Embryonic facial prominence (tissue), 1 donor: Measurements from ENCODE around the gene TEAD2.
"Not testable (repeated sequence)": the region's sequence is repeated elsewhere in the genome, so short reads cannot be mapped to it uniquely, and the experiment has no call there.

ENCODE experiments used
- DNase-seq: peaks from one replicate; pipeline ENCODE4 v3.0.0-alpha.2; 2016; ENCODE audit errors: extremely low spot score

TEAD2 gene

DNA sequence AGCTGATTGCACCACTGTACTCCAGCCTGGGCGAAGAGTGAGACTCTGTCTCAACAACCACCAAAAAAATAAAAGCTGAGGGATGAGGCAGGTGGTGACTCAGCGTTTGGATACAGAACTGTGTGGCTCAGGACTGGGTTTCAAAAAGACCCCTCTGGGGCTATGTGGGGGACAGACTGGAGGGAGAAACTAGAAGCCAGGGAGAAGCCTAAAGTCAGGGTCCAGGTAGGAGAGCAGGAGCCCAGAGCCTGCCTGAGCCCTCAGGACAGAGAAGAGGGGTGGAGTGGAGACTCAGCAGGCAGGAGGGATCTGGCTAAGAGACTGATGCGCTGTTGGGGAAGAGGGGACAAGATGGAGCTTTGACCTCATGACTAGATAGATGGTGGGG lies 28.8 kb downstream of the TEAD2 start:
- no peak for DNase-seq

- DNase-seq, result not testable (repeated sequence)
Measured at GRCh38 chr19:49332691-49333417, 29.4 kb downstream of the TEAD2 start.

- no peak for DNase-seq
Measured at GRCh38 chr19:49331616-49332055, 30.6 kb downstream of the TEAD2 start.

- not testable (repeated sequence) for DNase-seq
Measured at GRCh38 chr19:49331187-49331586, 31.0 kb downstream of the TEAD2 start.

DNA sequence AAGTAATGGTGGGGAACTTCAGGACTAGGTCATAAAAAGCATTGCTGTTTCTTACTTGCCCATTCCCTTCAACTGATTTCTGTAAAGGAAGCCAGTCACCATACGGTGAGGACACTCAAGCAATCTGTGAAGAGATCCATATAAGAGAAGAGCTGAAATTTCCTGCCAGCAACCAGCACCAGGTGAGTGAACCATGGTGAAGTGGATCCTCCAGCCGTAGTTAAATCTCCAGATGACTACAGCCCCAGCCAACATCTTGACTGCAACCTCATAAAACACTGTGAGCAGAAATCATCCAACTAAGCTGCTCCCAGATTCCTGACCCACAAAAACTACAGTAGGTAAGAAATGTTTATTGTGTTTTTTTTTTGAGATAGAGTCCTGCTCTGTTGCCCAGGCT lies 33.5 kb downstream of the TEAD2 start:
- no peak for DNase-seq

DNA sequence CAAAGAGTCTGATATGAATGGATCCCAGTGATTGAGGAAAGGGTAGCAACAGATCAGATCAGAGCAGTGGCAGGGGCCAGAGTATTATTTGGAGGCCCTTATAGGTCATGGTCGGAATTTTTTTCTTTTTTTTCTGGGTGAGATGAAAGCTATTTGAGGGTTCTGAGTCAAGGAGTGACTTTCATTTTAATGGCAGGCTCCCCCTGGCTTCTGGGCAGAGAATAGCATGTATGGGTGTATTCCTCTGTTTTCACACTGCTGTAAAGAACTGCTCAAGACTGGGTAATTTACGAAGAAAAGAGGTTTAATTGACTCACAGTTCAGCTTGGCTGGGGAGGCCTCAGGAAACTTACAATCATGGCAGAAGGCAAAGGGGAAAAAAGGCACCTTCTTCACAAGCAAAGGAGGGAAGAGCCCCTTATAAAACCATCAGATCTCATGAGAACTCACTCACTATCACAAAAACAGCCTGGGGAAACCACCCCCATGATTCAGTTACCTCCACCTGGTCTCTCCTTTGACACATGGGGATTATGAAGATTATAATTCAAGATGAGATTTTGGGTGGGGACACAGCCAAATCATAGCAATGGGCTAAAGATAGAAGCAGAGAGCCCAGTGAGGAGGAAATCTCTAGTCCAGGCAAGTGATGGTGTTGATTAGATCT lies 34.2 kb downstream of the TEAD2 start:
- DNase-seq, result no peak

DNA sequence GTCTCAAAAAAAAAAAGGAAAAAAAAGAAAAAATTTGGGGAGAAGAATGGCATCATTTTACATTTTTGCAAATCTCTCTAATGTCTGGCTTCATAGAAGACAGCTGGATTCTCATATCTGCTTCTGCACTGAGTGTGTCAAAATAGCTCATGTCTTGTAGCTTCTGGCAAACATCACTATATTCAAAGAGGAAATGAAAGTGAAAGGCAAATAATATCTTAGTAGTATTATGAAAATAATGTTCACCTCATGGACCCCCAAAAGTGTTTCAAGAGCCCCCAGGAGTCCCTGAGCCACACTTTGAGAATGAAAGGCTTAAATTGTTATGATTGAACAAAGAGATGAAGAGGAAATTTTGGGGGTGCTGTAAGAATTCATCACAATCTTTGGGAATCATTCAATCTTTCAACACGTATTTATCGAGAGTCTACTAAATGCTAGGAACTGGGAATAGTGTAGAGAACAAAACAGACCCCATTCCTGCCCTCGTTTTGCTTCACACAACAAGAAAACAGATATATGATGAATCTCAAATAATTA lies 36.0 kb downstream of the TEAD2 start:
- DNase-seq, result no peak

- not testable (repeated sequence) for DNase-seq
Measured at GRCh38 chr19:49325756-49326155, 36.5 kb downstream of the TEAD2 start.

GRCh38 chr19:49324801-49325576 lies 37.2 kb downstream of the TEAD2 start, which contains the start of gene SLC6A16:
SLC6A16 (minus strand) TSS chr19:49325191; CDS start chr19:49311347, 13,844 bp downstream.
- no peak for DNase-seq

- DNase-seq, result no peak
Measured at GRCh38 chr19:49318296-49318695, 43.9 kb downstream of the TEAD2 start.

GRCh38 chr19:49316284-49316683 lies 45.9 kb downstream of the TEAD2 start:
- DNase-seq, result no peak

- DNase-seq, result no peak
Measured at GRCh38 chr19:49315111-49315510, 47.1 kb downstream of the TEAD2 start.

GRCh38 chr19:49309087-49309486 lies 53.1 kb downstream of the TEAD2 start:
- DNase-seq, result no peak

DNA sequence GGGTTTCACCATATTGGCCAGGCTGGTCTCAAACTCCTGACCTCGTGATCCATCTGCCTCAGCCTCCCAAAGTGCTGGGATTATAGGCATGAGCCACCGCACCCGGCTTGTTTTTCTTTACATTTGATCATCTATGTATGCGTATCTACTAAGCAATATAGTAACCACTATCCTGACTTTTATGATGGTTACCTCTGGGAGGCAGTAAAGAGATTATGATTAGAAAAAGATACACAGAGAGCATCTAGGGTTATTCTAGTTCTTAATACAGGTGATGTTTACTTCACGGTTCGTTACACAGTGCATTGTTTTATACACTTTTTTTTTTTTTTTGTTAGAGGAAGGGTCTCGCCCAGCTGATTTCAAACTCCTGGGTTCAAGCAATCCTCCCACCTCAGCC lies 55.5 kb downstream of the TEAD2 start:
- not testable (repeated sequence) for DNase-seq

GRCh38 chr19:49301866-49302252 lies 60.4 kb downstream of the TEAD2 start:
- DNase-seq, result no peak

GRCh38 chr19:49301165-49301865 lies 60.9 kb downstream of the TEAD2 start:
- DNase-seq, result no peak

GRCh38 chr19:49298653-49299052 lies 63.6 kb downstream of the TEAD2 start:
- DNase-seq, result not testable (repeated sequence)

DNA sequence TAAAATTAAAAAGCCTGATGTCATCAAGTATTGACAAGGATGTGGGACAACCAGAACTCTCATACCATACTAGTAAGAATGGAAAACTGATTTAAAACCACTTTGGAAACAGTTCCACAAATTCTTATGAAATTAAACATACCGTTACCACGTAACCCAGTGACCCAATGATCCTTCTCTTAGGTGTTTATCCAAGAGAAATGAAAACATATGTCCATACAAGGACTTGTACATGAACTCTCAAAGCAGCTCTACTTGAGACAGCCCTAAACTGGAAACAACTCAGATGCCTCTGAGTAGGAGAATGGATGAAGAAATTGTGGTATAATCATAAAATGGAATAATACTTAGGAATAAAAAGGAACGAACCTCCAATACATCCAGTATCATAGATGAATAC lies 64.8 kb downstream of the TEAD2 start:
- no peak for DNase-seq

GRCh38 chr19:49295208-49295880 lies 66.9 kb downstream of the TEAD2 start:
- no peak for DNase-seq

DNA sequence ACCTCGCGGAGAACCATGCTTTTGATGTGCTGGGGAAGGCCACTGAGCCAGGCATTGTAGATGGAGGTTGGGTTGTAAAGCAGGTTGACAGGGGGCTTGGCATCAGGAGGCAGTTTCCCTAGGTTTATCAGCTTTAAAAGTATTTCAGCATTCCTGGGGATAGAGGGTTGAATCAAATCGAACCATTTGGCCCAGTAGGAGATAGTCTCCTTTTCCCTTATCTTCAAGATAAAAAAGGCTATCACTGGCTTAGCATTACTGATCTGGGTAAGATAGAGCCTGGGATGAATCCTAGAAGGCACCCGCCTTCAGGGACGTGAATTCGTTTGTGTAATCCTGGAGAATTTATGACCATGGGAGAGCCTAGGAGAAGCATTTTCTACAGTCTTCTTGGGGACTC lies 67.8 kb downstream of the TEAD2 start:
- DNase-seq, result no peak
